ENCODE data around the gene MYLK4. TPM values are rescaled to one million over a fixed set of nuclear protein-coding genes. Genes with fewer than 3 reads are reported as not detected.

The MYLK4 gene
- total RNA-seq, 1 donor from 2014 or later = 1.2 TPM

- TF ChIP-seq CTCF (IDR thresholded peaks at IDR 0.05; ENCODE audit: borderline replicate concordance) = no peak
- H3K9me3 ChIP-seq (replicated peaks) = no peaks in the 10 kb centered on the region
- peaks cover 67% of the 10 kb centered on the region for H3K4me1 ChIP-seq
- peak overlapping the region; percentile 89 for H3K27ac ChIP-seq (replicated peaks)
- DNase-seq = peak; percentile 55
- no peaks in the 10 kb centered on the region for H3K27me3 ChIP-seq (ENCODE audit: low read depth)
- H3K36me3 ChIP-seq = no peaks in the 10 kb centered on the region
- intact Hi-C loops (cut with micrococcal nuclease) = no loop called here
- H3K4me3 ChIP-seq = peak overlapping the region; percentile 17
Observed at GRCh38 chr6:2733324-2733723, 17.4 kb downstream of the MYLK4 start.

- no peaks in the 10 kb centered on the region for H3K9me3 ChIP-seq (replicated peaks)
- TF ChIP-seq CTCF (IDR thresholded peaks at IDR 0.05; ENCODE audit: borderline replicate concordance) = no peak
- intact Hi-C loops (cut with micrococcal nuclease) = no loop called here
- H3K4me3 ChIP-seq = peak overlapping the region; percentile 17
- H3K36me3 ChIP-seq = no peaks in the 10 kb centered on the region
- peak overlapping the region; percentile 89 for H3K27ac ChIP-seq (replicated peaks)
- H3K4me1 ChIP-seq = peaks cover 68% of the 10 kb centered on the region
- DNase-seq = no peak
- H3K27me3 ChIP-seq (ENCODE audit: low read depth) = no peaks in the 10 kb centered on the region
Observed at GRCh38 chr6:2732503-2733089, 18.1 kb downstream of the MYLK4 start.

- no peak for TF ChIP-seq CTCF (IDR thresholded peaks at IDR 0.05; ENCODE audit: borderline replicate concordance)
- H3K36me3 ChIP-seq = no peaks in the 10 kb centered on the region
- peaks cover 77% of the 10 kb centered on the region for H3K4me1 ChIP-seq
- no peaks in the 10 kb centered on the region for H3K27me3 ChIP-seq (ENCODE audit: low read depth)
- H3K4me3 ChIP-seq = no peak overlapping the region
- DNase-seq = no peak
- peak overlapping the region; percentile 89 for H3K27ac ChIP-seq (replicated peaks)
- intact Hi-C loops (cut with micrococcal nuclease) = no loop called here
- no peaks in the 10 kb centered on the region for H3K9me3 ChIP-seq (replicated peaks)
Observed at GRCh38 chr6:2731281-2731909, 19.3 kb downstream of the MYLK4 start.

- intact Hi-C loops (cut with micrococcal nuclease) = no loop called here
- Histone ChIP-seq H3K27me3 (ENCODE audit: low read depth) (no peaks in the 10 kb centered on the region), H3K36me3 (no peaks in the 10 kb centered on the region), H3K4me1 (peaks cover 86% of the 10 kb centered on the region), H3K9me3 (replicated peaks) (no peaks in the 10 kb centered on the region), H3K27ac (replicated peaks) (peak overlapping the region; percentile 89), H3K4me3 (no peak overlapping the region)
- TF ChIP-seq CTCF (IDR thresholded peaks at IDR 0.05; ENCODE audit: borderline replicate concordance) = no peak
- no peak for DNase-seq
Observed at GRCh38 chr6:2730353-2731107, 20.2 kb downstream of the MYLK4 start.

GRCh38 chr6:2729921-2730320, 20.8 kb downstream of the MYLK4 start:
- peak overlapping the region; percentile 89 for H3K27ac ChIP-seq (replicated peaks)
- peaks cover 82% of the 10 kb centered on the region for H3K4me1 ChIP-seq
- intact Hi-C loops (cut with micrococcal nuclease) = no loop called here
- DNase-seq = no peak
- no peaks in the 10 kb centered on the region for H3K9me3 ChIP-seq (replicated peaks)
- H3K4me3 ChIP-seq = no peak overlapping the region
- no peaks in the 10 kb centered on the region for H3K27me3 ChIP-seq (ENCODE audit: low read depth)
- no peak for TF ChIP-seq CTCF (IDR thresholded peaks at IDR 0.05; ENCODE audit: borderline replicate concordance)
- H3K36me3 ChIP-seq = no peaks in the 10 kb centered on the region
